Measurements from ENCODE around the gene ANO6.

DNA sequence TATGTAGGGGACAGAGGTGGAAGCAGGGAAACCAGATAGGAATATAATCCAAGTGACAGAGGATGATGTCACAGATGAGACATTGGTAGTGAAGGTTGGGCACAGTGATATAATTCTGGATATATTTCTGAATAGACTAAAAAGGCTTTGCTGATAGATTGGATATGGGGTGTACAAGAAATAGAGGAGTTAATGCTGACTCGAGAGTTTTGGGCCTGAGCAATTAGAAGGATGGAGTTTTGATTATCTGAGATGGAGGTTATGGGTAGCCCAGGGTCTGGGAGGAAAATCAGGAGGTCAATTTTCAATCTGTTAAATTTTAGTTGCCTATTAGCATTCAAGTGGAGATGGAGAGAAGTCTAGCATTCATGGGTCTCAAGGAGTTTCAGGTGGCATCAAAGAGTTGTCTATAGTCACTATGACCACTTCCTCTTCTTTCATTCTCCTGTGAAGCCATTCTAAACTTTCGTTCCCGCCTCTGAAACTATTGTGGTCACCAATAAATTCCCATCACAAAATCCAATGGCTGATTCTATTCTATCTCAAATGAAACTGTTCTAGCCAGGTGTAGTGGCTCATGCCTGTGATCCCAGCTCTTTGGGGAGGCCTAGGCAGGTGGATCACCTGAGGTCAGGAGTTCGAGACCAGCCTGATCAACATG is 10.6 kb upstream of the ANO6 start:
- TF ChIP-seq SMC3 (conservative IDR thresholded peaks at IDR 0.05; ENCODE audit: poor library complexity): no peak
- TF ChIP-seq, protein P1, sequence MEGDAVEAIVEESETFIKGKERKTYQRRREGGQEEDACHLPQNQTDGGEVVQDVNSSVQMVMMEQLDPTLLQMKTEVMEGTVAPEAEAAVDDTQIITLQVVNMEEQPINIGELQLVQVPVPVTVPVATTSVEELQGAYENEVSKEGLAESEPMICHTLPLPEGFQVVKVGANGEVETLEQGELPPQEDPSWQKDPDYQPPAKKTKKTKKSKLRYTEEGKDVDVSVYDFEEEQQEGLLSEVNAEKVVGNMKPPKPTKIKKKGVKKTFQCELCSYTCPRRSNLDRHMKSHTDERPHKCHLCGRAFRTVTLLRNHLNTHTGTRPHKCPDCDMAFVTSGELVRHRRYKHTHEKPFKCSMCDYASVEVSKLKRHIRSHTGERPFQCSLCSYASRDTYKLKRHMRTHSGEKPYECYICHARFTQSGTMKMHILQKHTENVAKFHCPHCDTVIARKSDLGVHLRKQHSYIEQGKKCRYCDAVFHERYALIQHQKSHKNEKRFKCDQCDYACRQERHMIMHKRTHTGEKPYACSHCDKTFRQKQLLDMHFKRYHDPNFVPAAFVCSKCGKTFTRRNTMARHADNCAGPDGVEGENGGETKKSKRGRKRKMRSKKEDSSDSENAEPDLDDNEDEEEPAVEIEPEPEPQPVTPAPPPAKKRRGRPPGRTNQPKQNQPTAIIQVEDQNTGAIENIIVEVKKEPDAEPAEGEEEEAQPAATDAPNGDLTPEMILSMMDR (IDR thresholded peaks at IDR 0.05; ENCODE audit: poor library complexity, severe bottlenecking): no peak
- no peak for TF ChIP-seq MXI1 (conservative IDR thresholded peaks at IDR 0.05; ENCODE audit: poor library complexity, severe bottlenecking)
- no peak for TF ChIP-seq EP300 (conservative IDR thresholded peaks at IDR 0.05; ENCODE audit: poor library complexity, severe bottlenecking)
- no peak for TF ChIP-seq EZH2 (IDR thresholded peaks at IDR 0.05; ENCODE audit: borderline replicate concordance, insufficient read depth, low read length, poor library complexity, severe bottlenecking)
- TF ChIP-seq, protein P2, sequence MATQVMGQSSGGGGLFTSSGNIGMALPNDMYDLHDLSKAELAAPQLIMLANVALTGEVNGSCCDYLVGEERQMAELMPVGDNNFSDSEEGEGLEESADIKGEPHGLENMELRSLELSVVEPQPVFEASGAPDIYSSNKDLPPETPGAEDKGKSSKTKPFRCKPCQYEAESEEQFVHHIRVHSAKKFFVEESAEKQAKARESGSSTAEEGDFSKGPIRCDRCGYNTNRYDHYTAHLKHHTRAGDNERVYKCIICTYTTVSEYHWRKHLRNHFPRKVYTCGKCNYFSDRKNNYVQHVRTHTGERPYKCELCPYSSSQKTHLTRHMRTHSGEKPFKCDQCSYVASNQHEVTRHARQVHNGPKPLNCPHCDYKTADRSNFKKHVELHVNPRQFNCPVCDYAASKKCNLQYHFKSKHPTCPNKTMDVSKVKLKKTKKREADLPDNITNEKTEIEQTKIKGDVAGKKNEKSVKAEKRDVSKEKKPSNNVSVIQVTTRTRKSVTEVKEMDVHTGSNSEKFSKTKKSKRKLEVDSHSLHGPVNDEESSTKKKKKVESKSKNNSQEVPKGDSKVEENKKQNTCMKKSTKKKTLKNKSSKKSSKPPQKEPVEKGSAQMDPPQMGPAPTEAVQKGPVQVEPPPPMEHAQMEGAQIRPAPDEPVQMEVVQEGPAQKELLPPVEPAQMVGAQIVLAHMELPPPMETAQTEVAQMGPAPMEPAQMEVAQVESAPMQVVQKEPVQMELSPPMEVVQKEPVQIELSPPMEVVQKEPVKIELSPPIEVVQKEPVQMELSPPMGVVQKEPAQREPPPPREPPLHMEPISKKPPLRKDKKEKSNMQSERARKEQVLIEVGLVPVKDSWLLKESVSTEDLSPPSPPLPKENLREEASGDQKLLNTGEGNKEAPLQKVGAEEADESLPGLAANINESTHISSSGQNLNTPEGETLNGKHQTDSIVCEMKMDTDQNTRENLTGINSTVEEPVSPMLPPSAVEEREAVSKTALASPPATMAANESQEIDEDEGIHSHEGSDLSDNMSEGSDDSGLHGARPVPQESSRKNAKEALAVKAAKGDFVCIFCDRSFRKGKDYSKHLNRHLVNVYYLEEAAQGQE (IDR thresholded peaks at IDR 0.05; ENCODE audit: borderline replicate concordance): no peak
- TF ChIP-seq POLR2AphosphoS5 (IDR thresholded peaks at IDR 0.05): no peak
